ENCODE data around the gene STAT3. TPM values are rescaled to one million over a fixed set of nuclear protein-coding genes. Genes with fewer than 3 reads are reported as not detected.

STAT3 gene
- total and polyA plus RNA-seq, 2 donors from 2014 or later = 55.6 to 327 TPM

DNA sequence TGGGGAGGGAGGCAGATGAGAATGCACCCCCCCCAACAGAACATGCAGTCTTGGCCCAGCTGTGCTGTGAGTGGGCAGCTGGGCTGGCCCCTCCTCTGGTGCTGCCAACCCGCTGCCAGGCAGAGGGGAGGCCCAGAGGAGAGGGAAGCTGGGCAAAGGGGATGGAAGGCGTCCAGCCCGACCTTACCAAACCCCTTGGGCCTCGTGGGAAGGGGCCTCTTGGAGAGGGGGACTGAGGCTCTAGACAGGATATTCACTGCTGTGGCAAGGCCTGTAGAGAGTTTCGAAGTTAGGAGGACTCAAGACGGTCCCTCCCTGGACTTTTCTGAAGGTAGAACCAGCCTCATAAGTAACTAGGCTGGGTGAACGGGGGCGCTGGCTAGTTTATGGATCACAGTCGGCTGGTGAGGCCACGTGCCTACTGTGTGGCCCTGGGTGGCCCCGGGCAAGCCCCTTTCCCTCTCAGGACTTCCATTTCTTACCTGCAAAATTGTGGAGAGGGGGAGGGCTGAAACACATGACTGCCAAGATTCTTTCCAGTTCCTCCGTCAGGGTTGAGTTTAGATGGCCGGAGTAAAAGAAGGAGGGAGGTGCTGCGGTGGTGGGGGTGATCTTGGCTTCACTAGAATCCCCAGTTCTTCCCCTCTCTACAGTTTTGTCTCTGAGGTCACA lies 100.8 kb downstream of the STAT3 start:
- Histone ChIP-seq H3K4me3 (ENCODE audit: low read length in 3 of 3) (peak overlapping the region in 2 of 3 donors; percentile 59 to 71), H3K27me3 (ENCODE audit: control insufficient read depth, insufficient read depth, low read length) (no peaks in the 10 kb centered on the region), H3K9me3 (ENCODE audit: control insufficient read depth in 2 of 3, insufficient read depth in 1 of 3, low read length in 3 of 3) (no peaks in the 10 kb centered on the region), H3K4me1 (ENCODE audit: control insufficient read depth in 2 of 3, insufficient read depth in 2 of 3, low read depth in 1 of 3, low read length in 3 of 3) (peaks cover 0 to 24% (median 5%) of the 10 kb centered on the region in 3 donors), H3K36me3 (ENCODE audit: control insufficient read depth in 2 of 3, insufficient read depth in 3 of 3, low read length in 3 of 3) (no peaks in the 10 kb centered on the region), H3K27ac (ENCODE audit: low read depth in 2 of 2, low read length in 2 of 2) (peak overlapping the region; percentile 89 to 92), H3K9ac (ENCODE audit: low read length in 3 of 3) (peak overlapping the region in 2 of 3 donors; percentile 46 to 83)
- DNase-seq (peak in 2 of 5 donors; percentile 47 to 88), FAIRE-seq (no peak)
- TF ChIP-seq, protein P1, sequence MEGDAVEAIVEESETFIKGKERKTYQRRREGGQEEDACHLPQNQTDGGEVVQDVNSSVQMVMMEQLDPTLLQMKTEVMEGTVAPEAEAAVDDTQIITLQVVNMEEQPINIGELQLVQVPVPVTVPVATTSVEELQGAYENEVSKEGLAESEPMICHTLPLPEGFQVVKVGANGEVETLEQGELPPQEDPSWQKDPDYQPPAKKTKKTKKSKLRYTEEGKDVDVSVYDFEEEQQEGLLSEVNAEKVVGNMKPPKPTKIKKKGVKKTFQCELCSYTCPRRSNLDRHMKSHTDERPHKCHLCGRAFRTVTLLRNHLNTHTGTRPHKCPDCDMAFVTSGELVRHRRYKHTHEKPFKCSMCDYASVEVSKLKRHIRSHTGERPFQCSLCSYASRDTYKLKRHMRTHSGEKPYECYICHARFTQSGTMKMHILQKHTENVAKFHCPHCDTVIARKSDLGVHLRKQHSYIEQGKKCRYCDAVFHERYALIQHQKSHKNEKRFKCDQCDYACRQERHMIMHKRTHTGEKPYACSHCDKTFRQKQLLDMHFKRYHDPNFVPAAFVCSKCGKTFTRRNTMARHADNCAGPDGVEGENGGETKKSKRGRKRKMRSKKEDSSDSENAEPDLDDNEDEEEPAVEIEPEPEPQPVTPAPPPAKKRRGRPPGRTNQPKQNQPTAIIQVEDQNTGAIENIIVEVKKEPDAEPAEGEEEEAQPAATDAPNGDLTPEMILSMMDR (IDR thresholded peaks at IDR 0.05; ENCODE audit: borderline replicate concordance, extremely low read depth, insufficient read depth) = no peak
- intact Hi-C loops (cut with DNase I) = no loop called here

- FAIRE-seq (no peak), DNase-seq (peak in 1 of 5 donors; percentile 53)
- peak overlapping the region in 1 of 3 donors; percentile 71 for H3K4me3 ChIP-seq (ENCODE audit: low read length in 3 of 3)
- peak overlapping the region in 2 of 3 donors; percentile 13 to 83 for H3K9ac ChIP-seq (ENCODE audit: low read length in 3 of 3)
- peaks cover 0 to 24% (median 5%) of the 10 kb centered on the region in 3 donors for H3K4me1 ChIP-seq (ENCODE audit: control insufficient read depth in 2 of 3, insufficient read depth in 2 of 3, low read depth in 1 of 3, low read length in 3 of 3)
- TF ChIP-seq, protein P1 (IDR thresholded peaks at IDR 0.05; ENCODE audit: borderline replicate concordance, extremely low read depth, insufficient read depth) = no peak
- H3K27me3 ChIP-seq (ENCODE audit: control insufficient read depth, insufficient read depth, low read length) = no peaks in the 10 kb centered on the region
- H3K36me3 ChIP-seq (ENCODE audit: control insufficient read depth in 2 of 3, insufficient read depth in 3 of 3, low read length in 3 of 3) = no peaks in the 10 kb centered on the region
- intact Hi-C loops (cut with DNase I) = no loop called here
- peak overlapping the region; percentile 89 to 92 for H3K27ac ChIP-seq (ENCODE audit: low read depth in 2 of 2, low read length in 2 of 2)
- H3K9me3 ChIP-seq (ENCODE audit: control insufficient read depth in 2 of 3, insufficient read depth in 1 of 3, low read length in 3 of 3) = no peaks in the 10 kb centered on the region
Observed at GRCh38 chr17:42286411-42287221, 101.6 kb downstream of the STAT3 start.

DNA sequence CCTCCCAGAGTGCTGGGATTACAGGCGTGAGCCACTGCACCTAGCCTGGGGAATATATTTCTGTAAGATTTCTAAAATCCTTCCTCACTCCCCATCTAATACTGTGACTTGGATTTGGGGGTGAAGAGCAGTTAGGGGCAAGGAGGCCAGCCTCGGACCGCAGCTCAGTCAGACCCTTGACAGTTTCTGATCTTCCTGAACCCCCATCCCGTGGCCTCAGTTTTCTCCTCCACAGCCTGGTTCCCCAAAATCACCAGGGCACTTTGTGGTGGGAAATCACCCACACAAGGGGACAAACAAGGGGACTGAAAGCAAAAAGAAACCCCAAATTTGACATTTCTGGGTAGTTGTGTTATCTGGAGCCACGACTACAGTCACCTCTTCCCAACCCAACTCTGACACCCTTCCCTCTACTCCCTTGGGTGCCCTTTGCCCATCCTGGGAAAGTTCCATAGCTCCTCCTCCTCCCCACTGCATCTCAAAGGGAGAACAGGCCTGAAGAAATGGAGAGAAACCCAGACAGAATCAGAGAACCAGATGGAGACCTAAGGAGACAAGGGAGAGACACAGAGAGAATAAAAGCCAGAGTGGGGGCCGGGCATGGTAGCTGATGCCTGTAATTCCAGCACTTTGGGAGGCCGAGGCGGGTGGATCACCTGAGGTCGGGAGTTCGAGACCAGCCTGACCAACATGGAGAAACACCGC lies 102.7 kb downstream of the STAT3 start:
- intact Hi-C loops (cut with DNase I) = no loop called here
- Histone ChIP-seq H3K27ac (ENCODE audit: low read depth in 2 of 2, low read length in 2 of 2) (no peak overlapping the region), H3K9ac (ENCODE audit: low read length in 3 of 3) (peak overlapping the region in 1 of 3 donors; percentile 26), H3K4me3 (ENCODE audit: low read length in 3 of 3) (no peak overlapping the region), H3K36me3 (ENCODE audit: control insufficient read depth in 2 of 3, insufficient read depth in 3 of 3, low read length in 3 of 3) (no peaks in the 10 kb centered on the region), H3K27me3 (ENCODE audit: control insufficient read depth, insufficient read depth, low read length) (no peaks in the 10 kb centered on the region), H3K9me3 (ENCODE audit: control insufficient read depth in 2 of 3, insufficient read depth in 1 of 3, low read length in 3 of 3) (no peaks in the 10 kb centered on the region), H3K4me1 (ENCODE audit: control insufficient read depth in 2 of 3, insufficient read depth in 2 of 3, low read depth in 1 of 3, low read length in 3 of 3) (peaks cover 0 to 24% (median 5%) of the 10 kb centered on the region in 3 donors)
- TF ChIP-seq, protein P1 (IDR thresholded peaks at IDR 0.05; ENCODE audit: borderline replicate concordance, extremely low read depth, insufficient read depth) = no peak
- DNase-seq (peak in 1 of 5 donors; percentile 16), FAIRE-seq (no peak)

All from kidney (tissue), 14 donors.